ENCODE measurements around the gene YIPF4. TPM values are rescaled to one million over a fixed set of nuclear protein-coding genes. Genes with fewer than 3 reads are reported as not detected.
A peak's percentile ranks its signal among the peaks of the same experiment; 100 is the strongest.

Gene YIPF4
- total and polyA plus RNA-seq, 2 of the 8 experiments (the other 6 are each of a cell fraction or from before 2014, with no cell fraction given), result 2.9 to 21.4 TPM

DNA sequence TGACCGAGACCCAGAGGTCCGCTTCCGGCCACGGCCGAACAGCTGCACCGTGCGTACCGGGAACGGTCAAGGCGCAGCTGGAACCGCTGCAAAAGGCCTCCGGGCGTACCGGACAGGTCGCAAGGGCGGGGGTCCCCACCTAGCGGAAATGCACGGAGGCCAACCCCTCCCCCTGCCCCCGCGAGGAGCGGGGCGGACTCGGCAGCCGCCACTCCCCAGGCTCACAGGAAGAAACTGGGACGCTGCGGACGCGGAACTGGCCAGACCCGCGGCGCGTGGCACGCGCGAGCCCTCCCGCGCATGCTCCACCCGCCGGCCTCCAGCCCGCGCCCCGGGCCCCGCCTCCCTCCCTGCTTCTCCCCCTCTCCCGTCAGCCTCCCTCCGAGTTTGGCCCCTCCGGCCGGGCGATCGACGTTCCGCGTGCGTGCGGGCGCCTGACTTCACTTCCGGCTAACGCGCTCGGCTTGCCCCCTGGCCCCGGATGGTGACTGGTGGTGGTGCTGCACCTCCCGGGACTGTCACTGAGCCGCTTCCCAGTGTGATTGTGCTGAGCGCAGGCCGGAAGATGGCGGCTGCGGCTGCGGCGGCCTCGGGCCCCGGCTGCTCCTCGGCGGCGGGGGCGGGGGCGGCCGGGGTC is 79.1 kb downstream of the YIPF4 start, which contains the start of gene BIRC6 (continued):
- no peak for TF ChIP-seq HDAC6 (IDR thresholded peaks at IDR 0.05; ENCODE audit: low read depth, low read length)
- TF ChIP-seq, protein P1, sequence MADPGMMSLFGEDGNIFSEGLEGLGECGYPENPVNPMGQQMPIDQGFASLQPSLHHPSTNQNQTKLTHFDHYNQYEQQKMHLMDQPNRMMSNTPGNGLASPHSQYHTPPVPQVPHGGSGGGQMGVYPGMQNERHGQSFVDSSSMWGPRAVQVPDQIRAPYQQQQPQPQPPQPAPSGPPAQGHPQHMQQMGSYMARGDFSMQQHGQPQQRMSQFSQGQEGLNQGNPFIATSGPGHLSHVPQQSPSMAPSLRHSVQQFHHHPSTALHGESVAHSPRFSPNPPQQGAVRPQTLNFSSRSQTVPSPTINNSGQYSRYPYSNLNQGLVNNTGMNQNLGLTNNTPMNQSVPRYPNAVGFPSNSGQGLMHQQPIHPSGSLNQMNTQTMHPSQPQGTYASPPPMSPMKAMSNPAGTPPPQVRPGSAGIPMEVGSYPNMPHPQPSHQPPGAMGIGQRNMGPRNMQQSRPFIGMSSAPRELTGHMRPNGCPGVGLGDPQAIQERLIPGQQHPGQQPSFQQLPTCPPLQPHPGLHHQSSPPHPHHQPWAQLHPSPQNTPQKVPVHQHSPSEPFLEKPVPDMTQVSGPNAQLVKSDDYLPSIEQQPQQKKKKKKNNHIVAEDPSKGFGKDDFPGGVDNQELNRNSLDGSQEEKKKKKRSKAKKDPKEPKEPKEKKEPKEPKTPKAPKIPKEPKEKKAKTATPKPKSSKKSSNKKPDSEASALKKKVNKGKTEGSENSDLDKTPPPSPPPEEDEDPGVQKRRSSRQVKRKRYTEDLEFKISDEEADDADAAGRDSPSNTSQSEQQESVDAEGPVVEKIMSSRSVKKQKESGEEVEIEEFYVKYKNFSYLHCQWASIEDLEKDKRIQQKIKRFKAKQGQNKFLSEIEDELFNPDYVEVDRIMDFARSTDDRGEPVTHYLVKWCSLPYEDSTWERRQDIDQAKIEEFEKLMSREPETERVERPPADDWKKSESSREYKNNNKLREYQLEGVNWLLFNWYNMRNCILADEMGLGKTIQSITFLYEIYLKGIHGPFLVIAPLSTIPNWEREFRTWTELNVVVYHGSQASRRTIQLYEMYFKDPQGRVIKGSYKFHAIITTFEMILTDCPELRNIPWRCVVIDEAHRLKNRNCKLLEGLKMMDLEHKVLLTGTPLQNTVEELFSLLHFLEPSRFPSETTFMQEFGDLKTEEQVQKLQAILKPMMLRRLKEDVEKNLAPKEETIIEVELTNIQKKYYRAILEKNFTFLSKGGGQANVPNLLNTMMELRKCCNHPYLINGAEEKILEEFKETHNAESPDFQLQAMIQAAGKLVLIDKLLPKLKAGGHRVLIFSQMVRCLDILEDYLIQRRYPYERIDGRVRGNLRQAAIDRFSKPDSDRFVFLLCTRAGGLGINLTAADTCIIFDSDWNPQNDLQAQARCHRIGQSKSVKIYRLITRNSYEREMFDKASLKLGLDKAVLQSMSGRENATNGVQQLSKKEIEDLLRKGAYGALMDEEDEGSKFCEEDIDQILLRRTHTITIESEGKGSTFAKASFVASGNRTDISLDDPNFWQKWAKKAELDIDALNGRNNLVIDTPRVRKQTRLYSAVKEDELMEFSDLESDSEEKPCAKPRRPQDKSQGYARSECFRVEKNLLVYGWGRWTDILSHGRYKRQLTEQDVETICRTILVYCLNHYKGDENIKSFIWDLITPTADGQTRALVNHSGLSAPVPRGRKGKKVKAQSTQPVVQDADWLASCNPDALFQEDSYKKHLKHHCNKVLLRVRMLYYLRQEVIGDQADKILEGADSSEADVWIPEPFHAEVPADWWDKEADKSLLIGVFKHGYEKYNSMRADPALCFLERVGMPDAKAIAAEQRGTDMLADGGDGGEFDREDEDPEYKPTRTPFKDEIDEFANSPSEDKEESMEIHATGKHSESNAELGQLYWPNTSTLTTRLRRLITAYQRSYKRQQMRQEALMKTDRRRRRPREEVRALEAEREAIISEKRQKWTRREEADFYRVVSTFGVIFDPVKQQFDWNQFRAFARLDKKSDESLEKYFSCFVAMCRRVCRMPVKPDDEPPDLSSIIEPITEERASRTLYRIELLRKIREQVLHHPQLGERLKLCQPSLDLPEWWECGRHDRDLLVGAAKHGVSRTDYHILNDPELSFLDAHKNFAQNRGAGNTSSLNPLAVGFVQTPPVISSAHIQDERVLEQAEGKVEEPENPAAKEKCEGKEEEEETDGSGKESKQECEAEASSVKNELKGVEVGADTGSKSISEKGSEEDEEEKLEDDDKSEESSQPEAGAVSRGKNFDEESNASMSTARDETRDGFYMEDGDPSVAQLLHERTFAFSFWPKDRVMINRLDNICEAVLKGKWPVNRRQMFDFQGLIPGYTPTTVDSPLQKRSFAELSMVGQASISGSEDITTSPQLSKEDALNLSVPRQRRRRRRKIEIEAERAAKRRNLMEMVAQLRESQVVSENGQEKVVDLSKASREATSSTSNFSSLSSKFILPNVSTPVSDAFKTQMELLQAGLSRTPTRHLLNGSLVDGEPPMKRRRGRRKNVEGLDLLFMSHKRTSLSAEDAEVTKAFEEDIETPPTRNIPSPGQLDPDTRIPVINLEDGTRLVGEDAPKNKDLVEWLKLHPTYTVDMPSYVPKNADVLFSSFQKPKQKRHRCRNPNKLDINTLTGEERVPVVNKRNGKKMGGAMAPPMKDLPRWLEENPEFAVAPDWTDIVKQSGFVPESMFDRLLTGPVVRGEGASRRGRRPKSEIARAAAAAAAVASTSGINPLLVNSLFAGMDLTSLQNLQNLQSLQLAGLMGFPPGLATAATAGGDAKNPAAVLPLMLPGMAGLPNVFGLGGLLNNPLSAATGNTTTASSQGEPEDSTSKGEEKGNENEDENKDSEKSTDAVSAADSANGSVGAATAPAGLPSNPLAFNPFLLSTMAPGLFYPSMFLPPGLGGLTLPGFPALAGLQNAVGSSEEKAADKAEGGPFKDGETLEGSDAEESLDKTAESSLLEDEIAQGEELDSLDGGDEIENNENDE (IDR thresholded peaks at IDR 0.05; ENCODE audit: insufficient replicate concordance, low read length), result no peak
- TF ChIP-seq YY1 (IDR thresholded peaks at IDR 0.05; ENCODE audit: low read depth, low read length), result peak; percentile 88
- no peak for TF ChIP-seq POU5F1 (IDR thresholded peaks at IDR 0.05; ENCODE audit: low read depth, low read length)
- no peak for TF ChIP-seq EZH2 (IDR thresholded peaks at IDR 0.05; ENCODE audit: low read depth, low read length, severe bottlenecking)
- 0 out of 2 replicates have a peak, but pooled peaks have one; percentile 9 for TF ChIP-seq FOSL1 (IDR thresholded peaks at IDR 0.05; ENCODE audit: insufficient read depth, low read depth, low read length)

Data from H1 (cell line).